ENCODE measurements around the gene RAB12.

- TF ChIP-seq, protein P1, sequence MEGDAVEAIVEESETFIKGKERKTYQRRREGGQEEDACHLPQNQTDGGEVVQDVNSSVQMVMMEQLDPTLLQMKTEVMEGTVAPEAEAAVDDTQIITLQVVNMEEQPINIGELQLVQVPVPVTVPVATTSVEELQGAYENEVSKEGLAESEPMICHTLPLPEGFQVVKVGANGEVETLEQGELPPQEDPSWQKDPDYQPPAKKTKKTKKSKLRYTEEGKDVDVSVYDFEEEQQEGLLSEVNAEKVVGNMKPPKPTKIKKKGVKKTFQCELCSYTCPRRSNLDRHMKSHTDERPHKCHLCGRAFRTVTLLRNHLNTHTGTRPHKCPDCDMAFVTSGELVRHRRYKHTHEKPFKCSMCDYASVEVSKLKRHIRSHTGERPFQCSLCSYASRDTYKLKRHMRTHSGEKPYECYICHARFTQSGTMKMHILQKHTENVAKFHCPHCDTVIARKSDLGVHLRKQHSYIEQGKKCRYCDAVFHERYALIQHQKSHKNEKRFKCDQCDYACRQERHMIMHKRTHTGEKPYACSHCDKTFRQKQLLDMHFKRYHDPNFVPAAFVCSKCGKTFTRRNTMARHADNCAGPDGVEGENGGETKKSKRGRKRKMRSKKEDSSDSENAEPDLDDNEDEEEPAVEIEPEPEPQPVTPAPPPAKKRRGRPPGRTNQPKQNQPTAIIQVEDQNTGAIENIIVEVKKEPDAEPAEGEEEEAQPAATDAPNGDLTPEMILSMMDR (IDR thresholded peaks at IDR 0.05), result no peak
- TF ChIP-seq POLR2A (IDR thresholded peaks at IDR 0.05), result no peak
These were observed 22.0 kb downstream of the RAB12 start for GRCh38 chr18:8631265-8631664.

Measured in esophagus squamous epithelium (tissue), 4 donors.